Muscle layer of colon (tissue), 2 donors: Measurements from ENCODE around the gene SYS1.

Experiments
- H3K27ac ChIP-seq: one replicate; pipeline ENCODE4 v1.7.0; 2013; ENCODE audit warnings: low read depth, mild to moderate bottlenecking, low read length, moderate library complexity
- H3K27me3 ChIP-seq, 2 donors: one replicate each; pipeline ENCODE4 v1.7.0; 2013; ENCODE audit warnings: low read length in 2 of 2, mild to moderate bottlenecking in 2 of 2; ENCODE audit not compliant: insufficient read depth in 2 of 2, control insufficient read depth in 1 of 2
- H3K36me3 ChIP-seq: one replicate; pipeline ENCODE4 v1.7.0; 2013; ENCODE audit warnings: mild to moderate bottlenecking, low read length; ENCODE audit not compliant: insufficient read depth
- H3K4me1 ChIP-seq: one replicate; pipeline ENCODE4 v1.7.0; 2013; ENCODE audit warnings: mild to moderate bottlenecking, low read length; ENCODE audit not compliant: insufficient read depth
- H3K4me3 ChIP-seq, 2 donors: one replicate each; pipeline ENCODE4 v1.7.0; 2013; ENCODE audit warnings: low read length in 2 of 2, low read depth in 1 of 2, mild to moderate bottlenecking in 1 of 2, moderate library complexity in 1 of 2
- H3K9ac ChIP-seq: one replicate; pipeline ENCODE4 v1.7.0; 2013; ENCODE audit warnings: low read length
- H3K9me3 ChIP-seq: one replicate; pipeline ENCODE4 v1.7.0; 2013; ENCODE audit warnings: mild to moderate bottlenecking, low read length
- donor health status: abdominal sarcoma.
- donor health status: Adenocarcinoma of cecum.

Gene SYS1

DNA sequence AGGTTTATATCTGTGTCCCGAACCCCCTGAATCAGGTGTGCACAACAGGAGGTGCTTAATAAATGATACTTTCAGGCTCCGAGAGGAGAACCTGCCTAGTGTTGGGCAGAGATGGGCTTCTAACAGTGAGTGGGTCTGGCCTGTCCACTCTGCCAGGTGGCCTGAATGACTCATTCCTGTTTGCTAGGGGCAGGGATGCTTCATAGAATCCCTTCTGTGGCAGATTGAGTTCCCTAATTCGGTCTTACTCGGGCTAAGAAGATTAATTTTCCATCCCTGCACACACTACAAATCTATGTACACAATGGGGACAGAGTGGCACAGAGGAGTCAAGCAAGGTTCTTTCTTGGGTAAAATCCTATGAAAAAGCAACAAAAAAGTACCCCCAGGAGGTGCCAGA, 34.5 kb upstream of the SYS1 start:
- no peak overlapping the region for H3K9ac ChIP-seq
- no peaks in the 10 kb centered on the region for H3K27me3 ChIP-seq
- peaks cover 69% of the 10 kb centered on the region for H3K36me3 ChIP-seq
- H3K27ac ChIP-seq = no peak overlapping the region
- H3K4me1 ChIP-seq = no peaks in the 10 kb centered on the region
- no peak overlapping the region for H3K4me3 ChIP-seq
- H3K9me3 ChIP-seq = no peaks in the 10 kb centered on the region

GRCh38 chr20:45329497-45330319, 33.2 kb upstream of the SYS1 start:
- H3K9ac ChIP-seq = no peak overlapping the region
- no peaks in the 10 kb centered on the region for H3K9me3 ChIP-seq
- no peak overlapping the region for H3K27ac ChIP-seq
- H3K27me3 ChIP-seq = no peaks in the 10 kb centered on the region
- peaks cover 69% of the 10 kb centered on the region for H3K36me3 ChIP-seq
- H3K4me3 ChIP-seq = no peak overlapping the region
- H3K4me1 ChIP-seq = no peaks in the 10 kb centered on the region

- no peaks in the 10 kb centered on the region for H3K27me3 ChIP-seq
- H3K4me3 ChIP-seq = no peak overlapping the region
- H3K36me3 ChIP-seq = peaks cover 72% of the 10 kb centered on the region
- H3K4me1 ChIP-seq = no peaks in the 10 kb centered on the region
- H3K9me3 ChIP-seq = no peaks in the 10 kb centered on the region
- no peak overlapping the region for H3K27ac ChIP-seq
- H3K9ac ChIP-seq = no peak overlapping the region
These were observed 32.5 kb upstream of the SYS1 start for GRCh38 chr20:45330476-45330875.

DNA sequence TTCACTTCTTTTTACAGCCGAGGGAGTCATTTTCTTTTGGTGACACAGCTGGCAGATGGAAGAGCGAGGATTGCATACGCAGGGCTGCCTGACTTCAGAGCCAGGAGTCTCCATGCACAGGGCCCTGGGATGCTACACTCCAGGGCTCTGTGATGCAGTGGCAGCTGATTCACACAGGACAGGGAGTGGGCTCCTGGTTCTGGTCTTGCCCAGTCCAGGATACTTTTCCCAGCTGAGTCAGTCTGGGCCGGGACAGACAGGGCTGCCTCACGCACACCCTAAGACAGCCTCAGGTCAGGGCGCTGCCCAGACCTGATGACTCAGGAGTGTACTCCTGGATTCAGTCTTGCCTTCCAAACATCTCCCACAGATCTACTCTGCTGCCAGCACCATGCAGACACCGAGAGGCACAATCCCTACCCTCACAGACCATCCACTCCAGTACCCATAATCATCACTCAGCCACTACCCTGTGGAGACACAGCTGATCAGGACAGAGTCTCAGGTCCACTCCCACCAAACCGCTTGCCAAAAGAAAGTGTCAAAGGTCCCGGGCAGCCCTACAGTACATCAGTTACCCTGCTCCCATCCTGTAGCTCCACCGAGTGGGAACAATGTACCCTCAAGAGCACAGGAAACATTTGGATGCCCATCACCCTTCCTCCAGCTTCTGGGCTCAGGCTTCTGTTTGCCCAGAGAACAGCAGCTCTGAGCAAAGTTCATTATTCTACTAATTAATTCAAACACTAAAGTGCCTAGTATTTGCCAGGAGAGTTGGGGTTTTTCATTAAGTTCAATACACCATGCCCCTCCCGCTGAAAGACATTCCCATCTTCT, 26.2 kb upstream of the SYS1 start:
- Histone ChIP-seq H3K9me3 (no peaks in the 10 kb centered on the region), H3K27me3 (no peaks in the 10 kb centered on the region), H3K9ac (peak overlapping the region; percentile 39), H3K4me3 (peak overlapping the region in 1 of 2 donors; percentile 4), H3K4me1 (peaks cover 55% of the 10 kb centered on the region), H3K27ac (peak overlapping the region; percentile 83), H3K36me3 (peaks cover 36% of the 10 kb centered on the region)

- peak overlapping the region; percentile 49 for H3K9ac ChIP-seq
- peak overlapping the region; percentile 83 for H3K27ac ChIP-seq
- no peaks in the 10 kb centered on the region for H3K9me3 ChIP-seq
- H3K27me3 ChIP-seq = no peaks in the 10 kb centered on the region
- peaks cover 31% of the 10 kb centered on the region for H3K36me3 ChIP-seq
- peaks cover 63% of the 10 kb centered on the region for H3K4me1 ChIP-seq
- peak overlapping the region in 1 of 2 donors; percentile 39 for H3K4me3 ChIP-seq
These were observed 25.4 kb upstream of the SYS1 start for GRCh38 chr20:45337367-45338120.

GRCh38 chr20:45338121-45339030, 24.6 kb upstream of the SYS1 start:
- Histone ChIP-seq H3K36me3 (peaks cover 24% of the 10 kb centered on the region), H3K9ac (peak overlapping the region; percentile 49), H3K27ac (peak overlapping the region; percentile 83), H3K9me3 (no peaks in the 10 kb centered on the region), H3K4me1 (peaks cover 71% of the 10 kb centered on the region), H3K4me3 (peak overlapping the region in 1 of 2 donors; percentile 39), H3K27me3 (no peaks in the 10 kb centered on the region)

DNA sequence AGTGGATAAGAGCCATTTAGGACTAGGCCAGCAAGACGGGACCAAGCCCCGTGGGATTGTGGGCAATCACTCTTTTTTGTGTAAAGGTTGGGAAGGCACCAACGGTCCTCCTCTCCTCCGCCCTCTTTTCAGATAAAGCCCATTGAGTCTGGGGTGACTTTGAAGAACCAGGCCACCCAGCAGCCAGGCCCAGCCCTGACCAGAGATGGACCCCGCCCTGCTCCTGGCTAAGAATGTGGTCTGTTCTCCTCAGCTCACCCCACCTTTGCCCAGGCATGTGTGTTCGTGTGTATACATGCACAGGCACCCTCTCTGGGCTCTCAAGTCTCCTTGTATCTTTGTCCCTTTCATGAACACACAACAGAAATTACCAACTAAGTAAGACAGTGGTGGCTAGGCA, 23.9 kb upstream of the SYS1 start:
- Histone ChIP-seq H3K4me1 (peaks cover 78% of the 10 kb centered on the region), H3K27ac (peak overlapping the region; percentile 83), H3K9me3 (no peaks in the 10 kb centered on the region), H3K27me3 (no peaks in the 10 kb centered on the region), H3K4me3 (no peak overlapping the region), H3K9ac (no peak overlapping the region), H3K36me3 (peaks cover 24% of the 10 kb centered on the region)

GRCh38 chr20:45339799-45340198, 23.2 kb upstream of the SYS1 start:
- H3K9ac ChIP-seq = no peak overlapping the region
- H3K4me1 ChIP-seq = peaks cover 84% of the 10 kb centered on the region
- H3K4me3 ChIP-seq = no peak overlapping the region
- no peaks in the 10 kb centered on the region for H3K27me3 ChIP-seq
- H3K9me3 ChIP-seq = no peaks in the 10 kb centered on the region
- peaks cover 24% of the 10 kb centered on the region for H3K36me3 ChIP-seq
- H3K27ac ChIP-seq = no peak overlapping the region

DNA sequence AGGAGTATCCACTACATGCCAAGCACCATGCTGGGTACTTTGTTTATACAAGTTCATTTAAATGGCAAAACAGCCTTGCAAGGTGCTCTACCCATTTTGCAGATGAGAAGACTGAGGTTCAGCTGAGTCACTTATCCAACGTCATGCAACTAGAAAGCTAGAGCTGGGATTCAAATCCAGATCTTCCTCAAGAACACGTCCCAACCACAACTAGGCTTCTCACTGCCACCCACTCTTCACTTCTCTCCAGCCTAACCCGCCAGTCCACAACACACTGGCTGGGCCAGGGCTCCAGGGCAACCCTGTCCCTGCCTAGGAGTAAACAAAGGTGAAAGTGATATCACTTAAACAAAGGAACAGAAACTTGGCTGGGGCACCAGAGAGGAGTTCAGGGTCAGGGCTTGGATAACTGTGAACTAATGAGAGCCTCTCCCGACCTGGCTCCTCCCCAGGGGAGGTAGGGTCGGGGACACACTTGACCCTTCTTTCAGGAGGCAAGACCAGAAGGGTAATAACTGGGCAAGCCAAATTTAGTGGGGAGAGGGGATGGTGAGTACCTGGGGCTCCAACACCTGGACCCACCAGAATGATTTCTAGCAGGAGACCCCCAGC, 22.6 kb upstream of the SYS1 start:
- Histone ChIP-seq H3K4me1 (peaks cover 89% of the 10 kb centered on the region), H3K27ac (no peak overlapping the region), H3K4me3 (no peak overlapping the region)

DNA sequence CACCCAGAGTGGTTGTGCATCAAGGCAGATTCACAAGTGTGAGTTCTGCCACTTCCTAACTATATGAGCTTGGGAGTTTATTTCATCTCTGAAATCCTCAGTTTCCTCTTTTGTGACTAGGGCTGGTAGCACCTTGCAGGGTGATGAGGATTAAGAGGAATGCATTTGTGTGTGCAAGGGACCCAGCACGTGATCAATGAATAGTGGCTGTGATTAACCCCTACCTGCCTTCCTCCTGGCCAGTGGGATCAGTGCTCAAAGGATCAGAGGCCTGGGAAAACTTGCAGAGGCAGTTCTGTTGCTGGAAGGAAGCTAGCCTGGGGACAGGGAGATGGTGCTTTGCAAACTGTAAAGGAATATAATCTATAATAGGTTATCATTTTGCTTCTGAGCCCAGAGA, 22.0 kb upstream of the SYS1 start:
- Histone ChIP-seq H3K4me1 (peaks cover 94% of the 10 kb centered on the region), H3K27me3 (no peaks in the 10 kb centered on the region), H3K9ac (peak overlapping the region; percentile 59), H3K4me3 (no peak overlapping the region), H3K36me3 (peaks cover 14% of the 10 kb centered on the region), H3K9me3 (no peaks in the 10 kb centered on the region), H3K27ac (peak overlapping the region; percentile 89)

More for the DNA sequence above, 22.6 kb upstream of the SYS1 start:
- Histone ChIP-seq H3K36me3 (peaks cover 20% of the 10 kb centered on the region), H3K9ac (no peak overlapping the region), H3K9me3 (no peaks in the 10 kb centered on the region), H3K27me3 (no peaks in the 10 kb centered on the region)
